SK-N-SH (cell line): ENCODE results near the gene GMPPA. TPM values are rescaled to one million over a fixed set of nuclear protein-coding genes. Genes with fewer than 3 reads are reported as not detected.
A peak's percentile ranks its signal among the peaks of the same experiment; 100 is the strongest.

Experiments used
- CTCF ChIA-PET: fragments of 300-600, 350-600 bp; formaldehyde crosslinking; extraction: SDS; loops from one replicate; lab custom pipeline; 2021; lab: Yijun Ruan, JAX
- POLR2A ChIA-PET: fragments of 350-600 bp; sonication (Branson Sonifier 250); formaldehyde crosslinking; extraction: SDS; loops from one replicate; lab custom pipeline; 2020; ENCODE audit warnings: antibody characterized with exemption, inconsistent platforms; lab: Yijun Ruan, JAX
- DNase-seq: peaks from one replicate; pipeline ENCODE4 v3.0.0; 2012
- H2AFZ ChIP-seq: fragments of 200-600 bp; sonication (generic); 2 replicates; pipeline ENCODE4 v1.8.1; 2016; ENCODE audit warnings: antibody characterized with exemption, mild to moderate bottlenecking, low read depth
- H3F3A ChIP-seq: fragments of 200-600 bp; sonication (generic); replicated peaks from 2 replicates; pipeline ENCODE3; 2016; ENCODE audit warnings: antibody characterized with exemption, mild to moderate bottlenecking; ENCODE audit not compliant: insufficient read depth
- H3K27ac ChIP-seq, 2 experiments: fragments of 200-500 bp in 1 of 2; fragments of 200-600 bp in 1 of 2; sonication (Bioruptor generic) in 1 of 2; sonication (generic), shearing (Covaris generic) in 1 of 2; 2 replicates each; pipeline versions ENCODE4 v1.5.1 to v1.6.1; 2014 to 2016; ENCODE audit warnings: low read depth in 2 of 2, inconsistent platforms in 1 of 2, low read length in 1 of 2, mild to moderate bottlenecking in 1 of 2, mixed read lengths in 1 of 2
- H3K27me3 ChIP-seq: fragments of 200-600 bp; sonication (generic), shearing (Covaris generic); 2 replicates; pipeline ENCODE4 v1.6.1; 2016; ENCODE audit warnings: mixed run types; ENCODE audit not compliant: insufficient read depth
- H3K36me3 ChIP-seq, 2 experiments: fragments of 200-500 bp in 1 of 2; fragments of 200-600 bp in 1 of 2; sonication (Bioruptor generic) in 1 of 2; sonication (generic) in 1 of 2; replicated peaks in 1 of 2; 2 replicates each; pipeline versions ENCODE3 to v1.5.1; 2014 to 2016; ENCODE audit warnings: low read length in 1 of 2, mild to moderate bottlenecking in 1 of 2; ENCODE audit not compliant: insufficient read depth in 2 of 2, control insufficient read depth in 1 of 2
- H3K4me1 ChIP-seq, 2 experiments: fragments of 200-500 bp in 1 of 2; fragments of 200-600 bp in 1 of 2; sonication (Bioruptor generic) in 1 of 2; sonication (generic), shearing (Covaris generic) in 1 of 2; 2 replicates each; pipeline versions ENCODE4 v1.5.1 to v1.6.1; 2014 to 2016; ENCODE audit warnings: low read depth in 1 of 2, low read length in 1 of 2, mixed run types in 1 of 2; ENCODE audit not compliant: insufficient read depth in 2 of 2, control insufficient read depth in 1 of 2
- H3K4me2 ChIP-seq: fragments of 200-600 bp; sonication (generic), shearing (Covaris generic); 2 replicates; pipeline ENCODE4 v1.6.1; 2017; ENCODE audit warnings: mixed run types
- H3K4me3 ChIP-seq, 2 experiments: fragments of 200-500 bp in 1 of 2; fragments of 200-600 bp in 1 of 2; sonication (Bioruptor generic) in 1 of 2; sonication (generic), shearing (Covaris generic) in 1 of 2; 2 replicates each; pipeline versions ENCODE4 v1.5.1 to v1.8.1; 2014 to 2016; ENCODE audit warnings: low read depth in 2 of 2, inconsistent platforms in 1 of 2, low read length in 1 of 2, mild to moderate bottlenecking in 1 of 2, mixed read lengths in 1 of 2, moderate library complexity in 1 of 2
- H3K79me2 ChIP-seq: fragments of 200-600 bp; sonication (generic); 2 replicates; pipeline ENCODE4 v1.8.1; 2017; ENCODE audit warnings: mild to moderate bottlenecking; ENCODE audit not compliant: insufficient read depth
- H3K9ac ChIP-seq: fragments of 200-600 bp; sonication (generic); 2 replicates; pipeline ENCODE4 v1.6.1; 2017; ENCODE audit warnings: mixed run types
- H3K9me2 ChIP-seq: fragments of 200-600 bp; sonication (generic); 2 replicates; pipeline ENCODE4 v1.6.1; 2017; ENCODE audit warnings: mixed run types
- H3K9me3 ChIP-seq: fragments of 200-600 bp; sonication (generic); 2 replicates; pipeline ENCODE4 v1.6.1; 2017; ENCODE audit warnings: mixed run types, mild to moderate bottlenecking, moderate library complexity
- H4K20me1 ChIP-seq: fragments of 200-600 bp; sonication (generic); 2 replicates; pipeline ENCODE4 v1.6.1; 2017; ENCODE audit warnings: mild to moderate bottlenecking, mixed run types; ENCODE audit not compliant: insufficient read depth
- EP300 ChIP-seq, 2 experiments: IDR thresholded peaks; 2 replicates each; pipeline versions ENCODE4 v1.4.0 to v1.6.1; 2012; ENCODE audit warnings: borderline replicate concordance in 1 of 2, low read depth in 1 of 2, low read length in 1 of 2
- EZH2phosphoT487 ChIP-seq: fragments of 200-600 bp; sonication (generic); IDR thresholded peaks from 2 replicates; pipeline ENCODE4 v1.6.1; 2017; ENCODE audit warnings: low read depth, mixed run types, mild to moderate bottlenecking, antibody characterized with exemption, moderate library complexity, borderline replicate concordance
- FOXJ3 ChIP-seq: sonication (generic); formaldehyde crosslinking; IDR thresholded peaks from 2 replicates; pipeline ENCODE4 v1.5.1; 2020; ENCODE audit warnings: mild to moderate bottlenecking, missing genetic modification reagents
- GABPA ChIP-seq: IDR thresholded peaks from 2 replicates; pipeline ENCODE4 v1.4.0; 2012; ENCODE audit warnings: low read depth, mild to moderate bottlenecking
- GATA2 ChIP-seq: sonication (generic); formaldehyde crosslinking; IDR thresholded peaks from 2 replicates; pipeline ENCODE4 v1.5.0; 2020; ENCODE audit warnings: mild to moderate bottlenecking, missing genetic modification reagents
- JUND ChIP-seq: IDR thresholded peaks from 2 replicates; pipeline ENCODE4 v1.4.0; 2012
- MEF2A ChIP-seq: IDR thresholded peaks from 2 replicates; pipeline ENCODE4 v1.4.0; 2012; ENCODE audit warnings: low read depth, borderline replicate concordance
- MXI1 ChIP-seq: IDR thresholded peaks from 2 replicates; pipeline ENCODE4 v1.6.1; 2012; ENCODE audit warnings: mild to moderate bottlenecking, low read depth, low read length, improper control_type of control experiment
- NFIC ChIP-seq: IDR thresholded peaks from 2 replicates; pipeline ENCODE4 v1.4.0; 2012; ENCODE audit warnings: borderline replicate concordance
- NRF1 ChIP-seq: IDR thresholded peaks from 2 replicates; pipeline ENCODE4 v1.6.1; 2012; ENCODE audit warnings: low read depth, mild to moderate bottlenecking, low read length
- POLR2AphosphoS5 ChIP-seq: IDR thresholded peaks from 2 replicates; pipeline ENCODE4 v1.6.1; 2012; ENCODE audit warnings: low read depth, low read length
- RXRA ChIP-seq: IDR thresholded peaks from 2 replicates; pipeline ENCODE4 v1.4.0; 2012; ENCODE audit warnings: low read depth, mild to moderate bottlenecking, borderline replicate concordance
- SIN3A ChIP-seq: IDR thresholded peaks from 2 replicates; pipeline ENCODE4 v1.6.1; 2012; ENCODE audit warnings: low read depth, mild to moderate bottlenecking, low read length, moderate library complexity, borderline replicate concordance
- TAF1 ChIP-seq: IDR thresholded peaks from 2 replicates; pipeline ENCODE4 v1.6.1; 2012; ENCODE audit warnings: low read depth, mild to moderate bottlenecking, low read length, moderate library complexity, borderline replicate concordance
- TEAD4 ChIP-seq: IDR thresholded peaks from 2 replicates; pipeline ENCODE4 v1.4.0; 2012; ENCODE audit warnings: mild to moderate bottlenecking, borderline replicate concordance; ENCODE audit not compliant: insufficient read depth
- YY1 ChIP-seq: IDR thresholded peaks from 2 replicates; pipeline ENCODE4 v1.4.0; 2012; ENCODE audit warnings: low read depth, mild to moderate bottlenecking
- WGBS: methylation state at CpG from one replicate; pipeline ENCODE4 v1.1.6; 2017; ENCODE audit warnings: low lambda C conversion rate; 5-methylcytosine and 5-hydroxymethylcytosine counted together
- polyA plus RNA-seq, 3 experiments: library from polyadenylated mRNA; depleted of rRNA; stranded (reverse); fragments of >200 nt; gene quantifications; 2 replicates each; pipeline ENCODE4 v1.2.3, GENCODE V29; 2012
- TF ChIP-seq, protein P1 (sequence below): IDR thresholded peaks from 2 replicates; pipeline ENCODE4 v1.4.0; 2012; ENCODE audit warnings: low read depth, borderline replicate concordance
- TF ChIP-seq, protein P2 (sequence below): fragments of 150-350 bp; IDR thresholded peaks from 2 replicates; pipeline ENCODE4 v1.6.1; 2017; ENCODE audit warnings: antibody characterized with exemption, low read length, low read depth, borderline replicate concordance

Gene GMPPA
- polyA plus RNA-seq, 1 of the 3 experiments (the other 2 are of a cell fraction) = 61.3 TPM

DNA sequence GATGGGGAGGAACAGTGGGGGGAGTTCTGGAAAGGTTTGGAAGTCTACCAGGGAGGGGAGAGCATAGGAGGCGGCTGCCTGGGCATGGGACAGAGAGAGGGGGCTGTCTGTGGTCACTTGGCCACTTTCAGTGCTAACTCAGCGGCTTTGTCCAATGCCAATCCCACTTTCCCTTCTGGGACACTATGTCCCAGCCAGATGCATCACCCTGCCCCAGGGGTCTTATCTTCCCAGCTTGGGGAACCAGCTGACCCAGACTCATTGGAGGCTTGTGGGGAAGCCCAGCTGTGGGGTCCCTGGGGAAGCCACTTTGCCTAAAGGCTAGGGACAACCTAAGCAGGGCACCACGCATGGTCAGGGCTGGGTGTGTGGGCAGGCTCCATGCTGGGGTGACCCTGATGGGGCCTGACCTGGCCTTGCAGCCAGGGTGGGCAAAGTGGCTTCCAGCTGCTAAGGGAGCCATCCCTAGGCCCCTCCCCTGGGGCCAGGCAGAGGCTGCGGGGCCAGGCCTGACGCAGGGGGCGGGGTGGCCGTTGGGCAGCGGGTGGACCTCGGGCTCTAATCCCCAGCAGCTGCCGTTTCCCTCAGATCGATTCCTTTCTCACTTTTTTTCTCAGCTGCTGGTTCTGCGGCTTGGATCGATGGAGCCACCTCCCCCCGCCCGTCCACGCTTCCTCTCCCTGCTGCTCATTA, 14.0 kb downstream of the GMPPA start:
- peaks cover 33% of the 10 kb centered on the region for H3K27me3 ChIP-seq
- WGBS = 56% methylated on average over 10 of the region's 16 CpGs
- TF ChIP-seq TAF1 (no peak), SIN3A (no peak), JUND (no peak), MXI1 (0 out of 2 replicates have a peak, but pooled peaks have one; percentile 20), GATA2 (peak; percentile 44; the same call in 1 of the 2 replicates), RXRA (no peak), POLR2AphosphoS5 (no peak), EZH2phosphoT487 (no peak), FOXJ3 (CRISPR knock-in tag) (no peak)
- TF ChIP-seq, protein P1, sequence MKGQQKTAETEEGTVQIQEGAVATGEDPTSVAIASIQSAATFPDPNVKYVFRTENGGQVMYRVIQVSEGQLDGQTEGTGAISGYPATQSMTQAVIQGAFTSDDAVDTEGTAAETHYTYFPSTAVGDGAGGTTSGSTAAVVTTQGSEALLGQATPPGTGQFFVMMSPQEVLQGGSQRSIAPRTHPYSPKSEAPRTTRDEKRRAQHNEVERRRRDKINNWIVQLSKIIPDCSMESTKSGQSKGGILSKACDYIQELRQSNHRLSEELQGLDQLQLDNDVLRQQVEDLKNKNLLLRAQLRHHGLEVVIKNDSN = no peak
- H3K4me2 ChIP-seq = no peak overlapping the region
- H3K79me2 ChIP-seq = no peaks in the 10 kb centered on the region
- no peak overlapping the region for H3K9ac ChIP-seq
- no peaks in the 10 kb centered on the region for H4K20me1 ChIP-seq
- no peak overlapping the region for H2AFZ ChIP-seq
- POLR2A ChIA-PET = interaction anchor here (1.0 to 13.5 kb wide), 4 partner anchors 9 to 14 kb away, joined by 4 to 210 read pairs (median 22); partner anchors contain the start of gene GMPPA
- DNase-seq = peak; percentile 61
- no peaks in the 10 kb centered on the region for H3F3A ChIP-seq
- H3K4me3 ChIP-seq = no peak overlapping the region
- no peaks in the 10 kb centered on the region for H3K9me3 ChIP-seq
- H3K9me2 ChIP-seq = no peaks in the 10 kb centered on the region
- peak overlapping the region in 1 of 2 experiments; percentile 96; a peak in 2 of 4 replicates for H3K27ac ChIP-seq
- CTCF ChIA-PET = interaction anchor here (2.0 to 62.1 kb wide), 3 partner anchors 2 to 53 kb away, joined by 6 to 2824 read pairs (median 2824); partner anchors contain the start of genes ASIC4, CHPF, GMPPA and TMEM198
- H3K36me3 ChIP-seq = no peaks in the 10 kb centered on the region
- H3K4me1 ChIP-seq = peaks cover 3 to 100% of the 10 kb centered on the region in 2 experiments; a peak in 2 of 4 replicates

DNA sequence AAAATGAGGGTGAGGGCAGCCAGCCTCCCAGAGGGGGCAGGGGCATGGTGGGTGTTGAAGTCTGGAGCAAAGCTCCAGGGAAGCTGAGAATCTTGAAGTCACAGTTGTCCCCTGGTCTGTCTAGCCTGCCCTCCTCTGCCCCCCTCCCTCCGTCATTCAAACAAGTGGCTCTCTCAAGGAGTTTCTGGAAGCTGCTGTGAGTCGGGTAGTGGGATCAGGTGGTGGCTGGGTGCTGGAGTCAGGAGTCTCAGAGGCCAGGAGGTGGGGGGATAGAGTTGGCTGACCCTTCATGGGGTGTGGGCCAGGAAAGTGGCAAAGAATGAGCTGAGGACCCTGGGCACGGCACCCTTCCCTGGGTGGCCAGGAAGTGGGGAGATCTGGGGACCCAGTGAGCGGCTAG, 15.1 kb downstream of the GMPPA start:
- no peak for DNase-seq
- WGBS = 47% methylated on average over 4 of the region's 4 CpGs
- Histone ChIP-seq H3K4me3 (peak overlapping the region in 1 of 2 experiments; percentile 29; a peak in 1 of 4 replicates), H3K9me2 (no peaks in the 10 kb centered on the region)
- TF ChIP-seq MEF2A (no peak), YY1 (no peak), GABPA (no peak), NRF1 (no peak), NFIC (no peak), JUND (no peak), TEAD4 (no peak), EZH2phosphoT487 (no peak), EP300 (IDR thresholded peaks at IDR 0.05; ENCODE audit: borderline replicate concordance in 1 of 2, low read depth in 1 of 2, low read length in 1 of 2) (no peak)
- TF ChIP-seq, protein P2, sequence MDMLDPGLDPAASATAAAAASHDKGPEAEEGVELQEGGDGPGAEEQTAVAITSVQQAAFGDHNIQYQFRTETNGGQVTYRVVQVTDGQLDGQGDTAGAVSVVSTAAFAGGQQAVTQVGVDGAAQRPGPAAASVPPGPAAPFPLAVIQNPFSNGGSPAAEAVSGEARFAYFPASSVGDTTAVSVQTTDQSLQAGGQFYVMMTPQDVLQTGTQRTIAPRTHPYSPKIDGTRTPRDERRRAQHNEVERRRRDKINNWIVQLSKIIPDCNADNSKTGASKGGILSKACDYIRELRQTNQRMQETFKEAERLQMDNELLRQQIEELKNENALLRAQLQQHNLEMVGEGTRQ = no peak
- TF ChIP-seq, all 33 proteins: peak for 0
- Histone ChIP-seq H3K4me1 (peaks cover 0 to 97% of the 10 kb centered on the region in 2 experiments; a peak in 2 of 4 replicates), H3K4me2 (peak overlapping the region; percentile 70), H3K9me3 (no peaks in the 10 kb centered on the region), H3K36me3 (no peaks in the 10 kb centered on the region), H3K27ac (peak overlapping the region in 1 of 2 experiments; percentile 96; a peak in 2 of 4 replicates), H3F3A (no peaks in the 10 kb centered on the region), H3K27me3 (peaks cover 33% of the 10 kb centered on the region), H3K9ac (no peak overlapping the region), H3K79me2 (no peaks in the 10 kb centered on the region), H2AFZ (no peak overlapping the region), H4K20me1 (no peaks in the 10 kb centered on the region)
- POLR2A ChIA-PET = interaction anchor here (1.0 to 13.5 kb wide), 5 partner anchors 13 to 53 kb away, joined by 3 to 210 read pairs (median 5); partner anchors contain the start of gene GMPPA
- CTCF ChIA-PET = interaction anchor here (2.1 to 62.1 kb wide), 4 partner anchors 1 to 111 kb away, joined by 6 to 2824 read pairs (median 1418); partner anchors contain the start of genes ASIC4, CHPF, GMPPA and TMEM198
